Neural progenitor cell (in vitro differentiated cells): Measurements from ENCODE around the gene ARFGAP1. TPM values are rescaled to one million over a fixed set of nuclear protein-coding genes. Genes with fewer than 3 reads are reported as not detected.

Source experiments
- DNase-seq: peaks from one replicate; pipeline ENCODE4 v3.0.0-alpha.2; 2016; ENCODE audit warnings: low spot score
- H2AFZ ChIP-seq: fragments of 200-600 bp; sonication (generic); replicated peaks from 2 replicates; pipeline ENCODE4 v1.6.1; 2016; ENCODE audit warnings: antibody characterized with exemption
- H3F3A ChIP-seq: fragments of 200-600 bp; sonication (generic); 2 replicates; pipeline ENCODE4 v1.6.1; 2016; ENCODE audit warnings: antibody characterized with exemption, low read depth
- H3K27ac ChIP-seq: fragments of 200-600 bp; sonication (generic); 2 replicates; pipeline ENCODE4 v1.5.1; 2016; ENCODE audit warnings: mild to moderate bottlenecking
- H3K27me3 ChIP-seq: fragments of 200-600 bp; sonication (generic); 2 replicates; pipeline ENCODE4 v1.6.1; 2016; ENCODE audit warnings: mild to moderate bottlenecking, moderate library complexity
- H3K36me3 ChIP-seq: fragments of 200-600 bp; sonication (generic); 2 replicates; pipeline ENCODE4 v1.5.1; 2016
- H3K4me1 ChIP-seq: fragments of 200-600 bp; sonication (generic); 2 replicates; pipeline ENCODE4 v1.6.1; 2016; ENCODE audit warnings: mixed run types
- H3K4me2 ChIP-seq: fragments of 200-600 bp; sonication (generic); 2 replicates; pipeline ENCODE4 v1.6.1; 2016
- H3K4me3 ChIP-seq: fragments of 200-600 bp; sonication (generic); 2 replicates; pipeline ENCODE4 v1.5.1; 2016
- H3K79me2 ChIP-seq: fragments of 200-600 bp; sonication (generic); 2 replicates; pipeline ENCODE4 v1.6.1; 2016; ENCODE audit warnings: low read depth
- H3K9ac ChIP-seq: fragments of 200-600 bp; sonication (generic); 2 replicates; pipeline ENCODE4 v1.6.1; 2016
- H3K9me3 ChIP-seq: fragments of 200-600 bp; sonication (generic); 2 replicates; pipeline ENCODE4 v1.5.1; 2016; ENCODE audit warnings: low read depth
- H4K20me1 ChIP-seq: fragments of 200-600 bp; sonication (generic); 2 replicates; pipeline ENCODE4 v1.6.1; 2016; ENCODE audit warnings: low read depth
- H3K27ac Mint-ChIP-seq: 3 replicates; pipeline ENCODE4 v1.8.0; 2021; ENCODE audit warnings: mixed read lengths
- H3K27me3 Mint-ChIP-seq: 2 replicates; pipeline ENCODE4 v1.8.0; 2022; ENCODE audit warnings: low read depth, mild to moderate bottlenecking, inconsistent platforms, moderate library complexity, mixed read lengths; ENCODE audit not compliant: insufficient read depth
- H3K36me3 Mint-ChIP-seq: 3 replicates; pipeline ENCODE4 v1.8.0; 2021; ENCODE audit warnings: mixed read lengths
- H3K4me1 Mint-ChIP-seq: 3 replicates; pipeline ENCODE4 v1.8.0; 2021; ENCODE audit warnings: mixed read lengths
- H3K4me3 Mint-ChIP-seq: 3 replicates; pipeline ENCODE4 v1.8.0; 2021; ENCODE audit warnings: mild to moderate bottlenecking, moderate library complexity, mixed read lengths
- H3K9me3 Mint-ChIP-seq: 3 replicates; pipeline ENCODE4 v1.8.0; 2020; ENCODE audit warnings: mixed read lengths
- EZH2 ChIP-seq: fragments of 200-600 bp; sonication (generic); IDR thresholded peaks from 2 replicates; pipeline ENCODE4 v1.6.1; 2017; ENCODE audit warnings: antibody characterized with exemption, mild to moderate bottlenecking, moderate library complexity
- EZH2phosphoT487 ChIP-seq: fragments of 200-600 bp; sonication (generic); IDR thresholded peaks from 2 replicates; pipeline ENCODE4 v1.6.1; 2017; ENCODE audit warnings: antibody characterized with exemption
- total RNA-seq: library from RNA; depleted of rRNA; stranded (reverse); fragments of >200 nt; gene quantifications from 2 replicates; pipeline ENCODE4 v1.2.3, GENCODE V29; 2015; ENCODE audit warnings: low replicate concordance
- TF ChIP-seq, protein P1 (sequence below): fragments of 200-600 bp; sonication (generic); IDR thresholded peaks from 2 replicates; pipeline ENCODE4 v1.5.1; 2017; ENCODE audit warnings: antibody characterized with exemption, mild to moderate bottlenecking

ARFGAP1 gene
- total RNA-seq, 1 donor from 2014 or later = 43.7 TPM

DNA sequence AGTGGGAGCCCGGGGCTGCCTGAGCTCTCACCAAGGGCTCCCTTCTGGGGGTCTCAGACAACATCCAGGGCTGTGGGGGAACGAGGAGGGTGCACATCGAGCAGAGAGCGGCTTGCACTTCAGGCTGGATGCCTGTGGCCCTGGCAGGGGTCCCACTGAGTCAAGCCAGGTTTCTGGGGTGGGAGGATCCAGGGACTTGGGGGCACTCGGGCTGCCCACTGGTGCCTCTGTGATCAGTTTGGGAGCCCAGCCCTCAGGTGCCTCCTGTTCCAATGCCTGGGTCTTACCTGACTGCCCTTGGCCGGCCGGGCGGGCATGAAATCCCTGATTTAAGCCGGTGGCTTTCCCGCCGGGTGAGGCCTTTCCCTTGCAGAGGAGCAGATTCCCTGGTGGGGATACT is 20.8 kb downstream of the ARFGAP1 start:
- Mint-ChIP-seq H3K27ac (no peak overlapping the region), H3K36me3 (no peaks in the 10 kb centered on the region), H3K9me3 (no peaks in the 10 kb centered on the region), H3K27me3 (peaks cover 3% of the 10 kb centered on the region), H3K4me1 (peaks cover 13% of the 10 kb centered on the region), H3K4me3 (no peak overlapping the region)
- Histone ChIP-seq H3K4me2 (no peak overlapping the region), H3K27ac (no peak overlapping the region), H3K9ac (no peak overlapping the region), H3K9me3 (no peaks in the 10 kb centered on the region), H3K4me1 (peaks cover 23% of the 10 kb centered on the region), H3K27me3 (peaks cover 15% of the 10 kb centered on the region), H3F3A (peaks cover 4% of the 10 kb centered on the region), H3K4me3 (no peak overlapping the region), H3K79me2 (no peaks in the 10 kb centered on the region), H2AFZ (no peak overlapping the region), H4K20me1 (peaks cover 6% of the 10 kb centered on the region), H3K36me3 (no peaks in the 10 kb centered on the region)
- DNase-seq = no peak
- no peak for TF ChIP-seq EZH2
- TF ChIP-seq, protein P1, sequence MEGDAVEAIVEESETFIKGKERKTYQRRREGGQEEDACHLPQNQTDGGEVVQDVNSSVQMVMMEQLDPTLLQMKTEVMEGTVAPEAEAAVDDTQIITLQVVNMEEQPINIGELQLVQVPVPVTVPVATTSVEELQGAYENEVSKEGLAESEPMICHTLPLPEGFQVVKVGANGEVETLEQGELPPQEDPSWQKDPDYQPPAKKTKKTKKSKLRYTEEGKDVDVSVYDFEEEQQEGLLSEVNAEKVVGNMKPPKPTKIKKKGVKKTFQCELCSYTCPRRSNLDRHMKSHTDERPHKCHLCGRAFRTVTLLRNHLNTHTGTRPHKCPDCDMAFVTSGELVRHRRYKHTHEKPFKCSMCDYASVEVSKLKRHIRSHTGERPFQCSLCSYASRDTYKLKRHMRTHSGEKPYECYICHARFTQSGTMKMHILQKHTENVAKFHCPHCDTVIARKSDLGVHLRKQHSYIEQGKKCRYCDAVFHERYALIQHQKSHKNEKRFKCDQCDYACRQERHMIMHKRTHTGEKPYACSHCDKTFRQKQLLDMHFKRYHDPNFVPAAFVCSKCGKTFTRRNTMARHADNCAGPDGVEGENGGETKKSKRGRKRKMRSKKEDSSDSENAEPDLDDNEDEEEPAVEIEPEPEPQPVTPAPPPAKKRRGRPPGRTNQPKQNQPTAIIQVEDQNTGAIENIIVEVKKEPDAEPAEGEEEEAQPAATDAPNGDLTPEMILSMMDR = no peak

DNA sequence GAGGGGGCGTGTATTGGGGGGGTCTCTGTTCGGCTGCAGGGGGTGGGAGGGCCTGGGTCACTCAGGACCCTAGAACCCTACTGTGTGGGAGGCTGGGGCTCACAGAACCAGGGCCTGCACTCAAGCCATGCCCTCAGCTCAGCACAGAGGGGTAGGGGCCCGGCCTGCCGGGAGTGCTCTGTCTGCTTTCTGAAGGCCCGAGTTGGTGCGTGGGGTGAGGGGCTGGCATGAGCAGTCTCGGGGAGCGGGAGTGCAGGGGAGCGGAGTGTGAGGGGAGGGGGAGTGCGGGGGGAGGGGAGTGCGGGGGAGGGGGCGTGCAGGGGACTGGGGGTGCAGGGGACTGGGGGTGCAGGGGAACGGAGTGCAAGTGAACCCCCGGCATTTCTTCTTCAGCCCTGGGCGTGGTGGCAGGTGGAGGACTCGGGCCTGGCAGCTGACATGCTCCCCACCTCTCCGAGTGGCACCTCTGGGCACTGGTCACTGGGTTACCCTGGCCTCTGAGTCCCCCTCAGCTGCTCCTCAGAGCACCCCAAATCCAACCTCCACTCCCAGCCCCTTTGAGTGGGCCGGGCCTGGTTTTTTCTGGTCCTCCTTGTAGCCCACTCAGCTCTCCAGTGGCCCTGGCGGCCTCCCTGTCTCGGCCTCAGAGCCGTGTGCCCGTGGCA is 21.4 kb downstream of the ARFGAP1 start:
- no peak overlapping the region for H3K27ac Mint-ChIP-seq
- peaks cover 4% of the 10 kb centered on the region for H3F3A ChIP-seq
- DNase-seq = peak; percentile 18
- H3K27ac ChIP-seq = no peak overlapping the region
- TF ChIP-seq, protein P1 = no peak
- TF ChIP-seq EZH2phosphoT487 (no peak), EZH2 (no peak)
- no peak overlapping the region for H3K9ac ChIP-seq
- H3K27me3 ChIP-seq = peaks cover 15% of the 10 kb centered on the region
- H3K4me1 Mint-ChIP-seq = peaks cover 13% of the 10 kb centered on the region
- no peaks in the 10 kb centered on the region for H3K9me3 ChIP-seq
- H3K4me3 ChIP-seq = no peak overlapping the region
- no peaks in the 10 kb centered on the region for H3K36me3 ChIP-seq
- peaks cover 6% of the 10 kb centered on the region for H3K27me3 Mint-ChIP-seq
- H2AFZ ChIP-seq = no peak overlapping the region
- H4K20me1 ChIP-seq = peaks cover 6% of the 10 kb centered on the region
- no peaks in the 10 kb centered on the region for H3K9me3 Mint-ChIP-seq
- no peaks in the 10 kb centered on the region for H3K79me2 ChIP-seq
- no peaks in the 10 kb centered on the region for H3K36me3 Mint-ChIP-seq
- no peak overlapping the region for H3K4me3 Mint-ChIP-seq
- H3K4me1 ChIP-seq = peaks cover 23% of the 10 kb centered on the region
- H3K4me2 ChIP-seq = no peak overlapping the region

DNA sequence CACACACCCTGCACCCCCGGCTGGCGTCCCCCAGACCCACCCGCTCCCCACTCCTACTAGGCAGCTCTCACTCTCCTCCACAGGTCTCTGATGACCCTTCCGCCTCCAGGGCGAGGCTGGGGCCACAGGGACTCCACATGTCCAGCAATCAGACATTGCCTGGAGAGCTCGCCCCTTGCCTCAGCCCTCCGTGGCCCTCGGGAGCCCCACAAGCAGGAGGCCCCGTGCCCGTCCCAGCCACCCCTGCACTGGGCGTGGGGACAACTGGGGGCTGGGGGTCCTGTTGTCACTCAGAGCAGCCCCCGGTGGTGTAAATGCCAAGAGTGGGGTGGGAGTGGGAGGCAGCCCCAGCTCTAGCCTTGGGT is 21.9 kb downstream of the ARFGAP1 start:
- Histone ChIP-seq H3K4me2 (no peak overlapping the region), H3K4me3 (no peak overlapping the region), H3K36me3 (no peaks in the 10 kb centered on the region), H3K9ac (no peak overlapping the region), H4K20me1 (peaks cover 6% of the 10 kb centered on the region), H3K27me3 (peaks cover 15% of the 10 kb centered on the region), H3K9me3 (no peaks in the 10 kb centered on the region), H3K79me2 (no peaks in the 10 kb centered on the region), H3K27ac (no peak overlapping the region), H3F3A (peaks cover 4% of the 10 kb centered on the region), H2AFZ (no peak overlapping the region), H3K4me1 (peaks cover 23% of the 10 kb centered on the region)
- DNase-seq = no peak
- Mint-ChIP-seq H3K4me1 (peaks cover 13% of the 10 kb centered on the region), H3K27me3 (peaks cover 8% of the 10 kb centered on the region), H3K36me3 (no peaks in the 10 kb centered on the region), H3K4me3 (no peak overlapping the region), H3K27ac (no peak overlapping the region), H3K9me3 (no peaks in the 10 kb centered on the region)
- no peak for TF ChIP-seq EZH2
- TF ChIP-seq, protein P1 = no peak
- TF ChIP-seq EZH2phosphoT487 = no peak
